GM21723 (cell line): ENCODE measurements around the gene ATP11A.

Experiments
- ATAC-seq: cut with Tn5 transposase; IDR thresholded peaks from one replicate; pipeline ENCODE4 v1.9.1; 2021; ENCODE audit warnings: mild to moderate bottlenecking, moderate library complexity; ENCODE audit not compliant: unreplicated experiment

The ATP11A gene

DNA sequence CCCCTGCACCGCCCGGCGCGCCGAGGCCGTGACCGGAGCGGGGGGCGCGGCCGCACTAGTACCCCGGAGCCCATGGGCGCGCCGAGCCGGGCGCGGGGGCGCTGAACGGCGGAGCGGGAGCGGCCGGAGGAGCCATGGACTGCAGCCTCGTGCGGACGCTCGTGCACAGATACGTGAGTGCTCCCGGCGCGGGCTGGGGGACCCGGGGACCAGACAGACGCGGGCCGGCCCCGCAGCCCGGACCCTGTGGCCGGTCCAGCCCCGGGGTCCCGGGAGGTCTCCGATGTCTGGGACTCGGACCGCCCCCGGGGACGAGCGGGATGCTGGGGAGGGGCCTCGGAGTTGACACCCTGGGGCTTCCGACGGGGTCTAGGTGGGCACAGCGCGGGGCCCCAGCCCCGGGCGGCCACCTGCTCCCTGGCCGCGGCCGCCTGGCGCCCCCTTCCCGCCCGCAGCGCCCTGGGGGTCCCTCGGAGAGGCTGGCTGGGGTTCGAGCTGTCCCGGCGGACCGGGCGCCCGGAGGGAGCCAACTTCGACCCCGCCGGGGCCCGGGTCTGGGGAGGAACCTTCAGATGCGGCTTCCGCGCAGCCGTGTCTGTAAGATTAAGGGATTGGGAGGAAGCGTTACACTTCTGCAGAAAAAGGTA is 568 bp downstream of the ATP11A start:
- ATAC-seq, result peak; percentile 38

DNA sequence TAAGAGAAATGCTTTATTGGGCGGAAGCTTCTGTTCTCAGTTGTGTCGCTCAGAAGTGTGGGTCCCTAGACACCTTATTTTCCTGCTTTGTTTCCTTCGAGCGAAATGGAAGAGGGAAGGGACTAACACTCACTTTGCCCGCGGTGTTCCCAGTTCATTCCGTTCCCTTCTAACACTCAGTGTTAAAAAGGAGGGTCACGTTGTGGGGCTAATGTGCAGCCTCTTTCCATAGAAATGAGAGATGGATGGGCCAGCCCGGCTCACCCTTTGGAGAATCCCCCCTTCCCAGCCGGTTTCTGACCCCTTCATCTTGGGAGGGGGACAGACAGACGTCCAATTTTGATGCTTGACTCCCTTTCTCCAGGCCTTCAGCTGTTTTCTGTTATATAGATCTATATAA is 2.3 kb downstream of the ATP11A start:
- no peak for ATAC-seq

DNA sequence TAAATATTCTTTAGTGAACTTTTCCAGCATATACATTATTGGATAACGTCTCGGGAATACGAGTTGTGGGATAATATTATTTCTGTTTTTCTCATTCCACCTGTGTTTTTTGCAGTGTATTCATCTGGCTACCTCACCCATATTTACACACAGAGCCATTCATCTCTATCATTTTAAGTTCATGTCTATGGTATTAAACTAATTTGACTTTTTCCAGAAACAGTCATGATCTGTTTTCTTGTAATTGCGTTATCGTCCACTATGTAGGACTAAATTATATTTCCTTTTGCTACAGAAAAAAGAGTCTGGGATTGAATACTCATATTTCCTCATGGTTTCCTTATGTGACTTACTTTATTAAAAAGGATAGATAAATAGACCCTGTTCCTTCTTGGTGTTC is 2.7 kb downstream of the ATP11A start:
- ATAC-seq, result no peak

DNA sequence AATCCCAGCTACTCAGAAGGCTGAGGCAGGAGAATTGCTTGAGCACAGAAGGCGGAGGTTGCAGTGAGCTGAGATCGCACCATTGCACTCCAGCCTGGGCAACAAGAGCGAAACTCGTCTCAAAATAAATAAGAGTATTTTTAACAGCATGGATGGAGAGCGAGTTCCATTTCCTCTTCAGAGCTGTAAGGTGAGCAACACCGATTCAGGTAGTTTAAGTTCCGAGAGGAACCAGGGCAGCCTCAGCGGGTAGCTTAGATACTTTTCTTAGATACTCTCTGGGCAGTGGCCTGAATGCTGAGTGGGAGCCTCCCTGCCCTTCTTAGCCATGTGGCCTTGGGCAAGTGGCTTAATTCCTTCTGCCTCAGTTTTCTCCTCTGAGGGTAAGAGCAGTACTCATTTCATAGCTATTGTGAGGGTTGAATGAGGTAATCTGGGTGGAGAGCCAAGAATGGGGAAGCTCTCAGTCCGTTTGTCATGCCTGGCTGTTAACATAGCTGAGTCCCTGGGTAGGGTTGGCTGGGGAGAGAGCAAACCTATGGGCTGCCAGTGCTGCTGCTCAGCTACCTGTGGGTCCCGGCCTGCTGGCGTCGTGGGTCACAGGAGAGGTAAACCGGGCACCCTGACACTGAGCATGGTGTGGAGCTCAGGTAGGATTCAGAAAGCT is 4.1 kb downstream of the ATP11A start:
- no peak for ATAC-seq

DNA sequence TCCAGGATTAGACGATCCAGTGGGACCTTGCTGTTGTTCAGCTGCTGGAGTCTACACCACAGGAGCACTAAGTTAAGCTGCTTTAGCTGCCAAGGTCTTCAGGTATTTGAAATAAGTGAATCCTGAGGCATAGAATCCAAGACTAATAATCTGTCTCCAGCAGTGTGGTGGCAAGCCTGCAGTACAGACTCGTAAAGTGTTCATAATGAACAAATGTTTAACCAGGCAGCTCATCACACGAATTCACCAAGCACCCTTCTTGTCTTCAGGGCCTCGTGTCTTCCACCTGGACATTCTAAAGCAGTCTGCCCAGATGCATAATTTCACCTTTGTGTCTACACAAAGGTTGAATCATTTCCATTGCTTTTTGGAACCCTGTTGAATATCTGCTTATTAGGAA is 5.3 kb downstream of the ATP11A start:
- ATAC-seq, result no peak

DNA sequence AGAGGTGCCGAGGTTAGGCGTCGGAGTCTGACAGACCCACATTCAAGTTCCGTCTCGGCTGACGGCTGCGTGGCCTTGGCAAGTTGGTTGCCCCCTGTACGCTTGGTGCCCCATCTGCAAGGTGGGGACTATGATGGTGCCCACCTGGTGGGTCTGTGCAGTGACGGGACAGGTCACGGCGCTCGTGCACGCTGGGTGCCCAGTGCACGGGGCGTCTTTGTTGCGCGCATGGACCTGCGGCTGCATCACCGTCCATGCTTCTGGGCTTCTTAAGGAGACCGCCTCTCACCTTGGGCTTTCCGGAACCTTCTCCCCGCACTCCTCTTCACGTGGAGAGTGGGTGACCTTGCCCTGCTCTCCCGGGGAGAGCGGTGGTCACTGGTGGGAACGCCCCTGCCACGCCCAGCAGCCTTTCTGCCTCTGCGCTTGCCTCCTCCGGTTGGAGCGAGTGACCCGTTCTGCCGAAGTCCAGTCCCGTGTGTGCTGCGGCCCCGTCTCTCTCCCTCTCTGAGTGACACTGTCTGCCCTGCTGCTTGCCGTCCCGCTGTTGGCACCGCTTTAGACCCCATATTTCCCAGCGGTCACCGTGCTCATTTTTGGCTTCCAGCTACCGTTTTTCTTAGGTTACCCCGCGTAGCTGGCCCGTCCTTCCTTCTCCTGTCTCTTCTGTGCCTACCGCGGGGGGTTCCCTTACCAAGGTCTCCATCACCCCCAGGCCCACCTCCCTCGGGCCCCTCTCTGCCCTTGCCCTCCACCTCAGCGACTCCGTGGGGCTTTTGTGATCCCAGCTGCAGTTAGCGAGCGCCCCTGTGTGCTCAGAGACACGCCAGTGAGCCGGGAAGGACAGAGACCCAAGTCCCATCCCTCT is 6.4 kb downstream of the ATP11A start:
- no peak for ATAC-seq

DNA sequence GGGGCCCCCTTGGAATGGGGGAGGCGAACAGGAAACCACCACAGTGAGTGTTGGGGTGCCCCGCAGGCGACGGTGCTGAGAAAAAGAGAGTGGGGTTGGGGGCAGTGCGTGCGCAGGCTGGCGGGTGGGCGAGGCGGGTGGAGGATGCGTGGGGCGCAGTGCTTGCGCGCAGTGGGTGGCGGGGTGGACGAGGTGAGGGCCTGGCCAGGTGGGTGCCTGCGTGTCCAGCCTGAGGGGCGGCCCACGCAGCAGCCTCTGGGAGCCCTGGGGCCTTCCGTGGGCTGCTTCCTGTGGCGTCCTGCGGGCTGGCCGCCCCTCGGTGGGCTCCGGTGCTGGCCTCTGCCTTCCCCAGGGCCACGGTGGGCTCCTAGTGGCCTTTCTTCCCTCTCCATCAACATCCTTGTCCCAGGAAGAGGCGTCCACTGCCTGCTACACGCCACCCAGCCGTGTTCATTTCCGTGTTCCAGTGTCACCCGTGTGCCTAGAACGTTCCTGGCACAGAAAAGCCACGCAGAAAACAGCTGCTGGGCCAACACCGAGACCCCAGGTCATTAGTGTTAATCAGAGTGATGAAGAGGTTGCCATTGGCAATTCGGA is 7.1 kb downstream of the ATP11A start:
- ATAC-seq, result no peak

DNA sequence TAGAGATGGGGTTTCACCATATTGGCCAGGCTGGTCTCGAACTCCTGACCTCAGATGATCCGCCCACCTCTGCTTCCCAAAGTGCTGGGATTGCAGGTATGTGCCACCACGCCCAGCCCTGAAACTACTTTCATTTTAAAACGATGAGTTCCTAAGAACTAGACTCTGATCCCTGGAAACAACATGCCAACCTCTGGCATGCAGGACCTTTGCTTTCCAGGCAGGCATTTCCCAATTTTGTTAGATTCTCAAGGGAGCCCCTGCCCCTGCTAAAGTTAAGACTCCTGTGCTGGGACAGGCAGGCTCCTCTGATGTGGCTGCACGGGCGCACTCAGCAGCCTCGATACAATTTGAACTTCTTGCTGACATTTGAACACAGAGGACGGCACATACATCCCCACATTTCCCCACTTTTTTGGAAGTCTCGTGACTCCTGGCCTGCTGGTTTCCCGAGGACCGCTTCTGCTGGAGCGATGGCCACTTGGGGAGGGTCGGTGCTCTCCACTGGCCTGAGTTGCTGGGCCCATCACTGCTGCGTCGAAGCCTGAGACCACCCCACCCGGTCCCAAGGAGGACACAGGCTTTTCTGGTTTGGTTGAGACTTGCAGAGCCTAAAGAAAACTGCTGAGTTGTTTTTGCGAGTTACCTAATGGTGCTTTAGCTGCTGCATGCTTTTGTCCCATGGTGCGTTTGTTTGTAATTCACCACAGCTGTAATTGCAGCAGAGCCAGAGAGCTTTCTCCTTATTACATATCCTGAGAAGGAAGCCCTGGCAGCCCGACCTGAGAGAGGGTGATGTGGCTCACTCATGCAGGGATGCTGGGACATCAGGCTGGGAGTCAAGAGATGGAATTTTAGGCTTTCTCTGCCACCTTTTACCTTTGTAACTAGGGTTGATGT is 8.2 kb downstream of the ATP11A start:
- no peak for ATAC-seq

DNA sequence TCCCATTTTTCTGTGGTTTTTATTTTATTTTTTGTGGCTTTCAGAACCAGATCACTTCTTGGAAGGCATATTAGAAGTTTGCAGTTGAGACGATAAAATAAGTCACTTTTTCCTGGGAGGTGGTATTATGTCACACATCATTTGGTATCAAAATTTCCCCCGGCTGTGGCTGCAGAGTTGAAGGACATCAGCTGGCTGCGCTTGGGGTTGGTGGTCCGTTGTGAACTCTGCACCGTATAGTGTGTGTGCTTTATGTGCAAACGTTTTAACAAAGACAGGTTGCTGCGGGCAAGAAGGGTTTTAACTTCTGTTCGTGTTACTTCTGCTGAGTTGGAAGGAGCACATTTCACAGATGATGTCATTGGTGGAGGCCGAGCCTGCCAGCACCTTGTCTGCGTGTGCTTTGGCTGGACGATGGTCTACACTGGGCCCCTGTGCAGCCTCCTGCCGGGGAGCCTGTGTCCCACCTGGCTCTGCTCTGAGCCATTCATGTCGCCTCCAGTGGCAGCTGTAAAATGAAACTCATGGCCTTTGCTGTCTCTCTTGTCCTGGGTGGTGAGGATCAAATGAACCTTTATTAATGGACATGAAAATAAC is 9.6 kb downstream of the ATP11A start:
- ATAC-seq, result no peak

DNA sequence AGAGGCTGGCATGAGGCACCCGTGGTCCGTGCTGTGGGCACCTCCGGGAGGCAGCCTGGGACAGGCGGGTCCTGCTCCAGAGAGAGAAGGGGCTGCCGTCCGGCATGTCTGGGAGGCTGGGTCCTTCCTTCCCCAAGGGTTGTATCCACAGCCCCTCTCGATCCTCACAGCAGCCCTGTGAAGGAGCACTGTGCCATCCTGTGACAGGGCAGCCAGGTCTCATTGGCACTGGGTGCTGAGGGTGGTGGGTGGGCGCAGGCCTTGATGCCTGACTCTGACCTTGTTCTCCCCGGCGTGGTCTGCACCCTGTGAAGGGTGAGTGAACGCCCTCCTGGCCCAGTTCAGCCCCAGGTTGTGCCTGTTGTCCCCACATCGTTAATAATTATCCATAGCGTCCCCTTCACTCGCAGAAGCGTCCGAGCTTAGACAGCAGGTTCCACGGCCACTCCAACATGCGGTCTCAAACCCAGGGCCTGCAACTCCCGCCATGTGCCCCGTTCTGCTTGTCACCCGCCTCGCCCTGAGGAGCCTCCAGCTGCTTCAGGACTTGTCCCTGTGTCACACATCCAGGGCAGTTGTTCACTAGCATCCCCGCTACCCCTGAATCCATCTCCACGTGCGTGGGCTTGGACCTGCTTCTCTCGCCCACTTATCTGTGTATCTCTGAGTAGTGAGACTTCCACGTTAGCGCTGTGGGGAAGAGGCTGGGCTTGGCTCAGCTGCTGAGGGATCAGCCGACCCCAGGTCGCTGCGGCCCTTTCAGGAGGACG is 10.6 kb downstream of the ATP11A start:
- ATAC-seq, result no peak

DNA sequence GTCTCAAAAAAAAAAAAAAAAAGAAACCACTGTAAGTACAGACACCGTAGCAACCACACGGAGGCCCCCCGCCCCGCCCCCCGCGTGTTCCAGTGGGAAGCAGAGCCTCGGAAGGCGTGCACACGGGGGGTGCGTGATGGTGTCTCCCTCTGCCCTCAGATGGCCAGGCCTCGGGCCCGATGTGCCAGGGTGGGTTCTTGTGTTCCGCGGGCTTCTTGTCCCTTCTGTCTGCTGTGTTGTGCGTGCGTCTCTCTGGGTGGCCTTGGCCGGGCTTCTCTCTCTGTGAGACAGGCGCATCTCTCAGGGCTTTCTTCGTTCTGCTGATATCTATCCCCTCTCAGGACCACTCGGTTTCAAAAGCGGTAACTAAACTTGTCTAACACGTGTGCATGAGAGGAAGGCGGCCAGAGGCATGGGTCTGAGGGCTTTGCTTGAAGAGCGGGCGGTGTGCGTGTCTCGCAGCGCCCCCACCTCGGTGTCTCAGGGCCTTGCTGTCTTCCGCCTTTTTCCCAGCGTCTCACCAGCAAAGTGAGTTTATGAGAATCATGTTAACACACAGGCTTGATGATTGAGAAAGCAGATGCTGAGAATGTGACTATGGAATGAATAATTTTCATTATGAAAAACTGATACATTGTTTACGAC is 12.6 kb downstream of the ATP11A start:
- ATAC-seq, result no peak

DNA sequence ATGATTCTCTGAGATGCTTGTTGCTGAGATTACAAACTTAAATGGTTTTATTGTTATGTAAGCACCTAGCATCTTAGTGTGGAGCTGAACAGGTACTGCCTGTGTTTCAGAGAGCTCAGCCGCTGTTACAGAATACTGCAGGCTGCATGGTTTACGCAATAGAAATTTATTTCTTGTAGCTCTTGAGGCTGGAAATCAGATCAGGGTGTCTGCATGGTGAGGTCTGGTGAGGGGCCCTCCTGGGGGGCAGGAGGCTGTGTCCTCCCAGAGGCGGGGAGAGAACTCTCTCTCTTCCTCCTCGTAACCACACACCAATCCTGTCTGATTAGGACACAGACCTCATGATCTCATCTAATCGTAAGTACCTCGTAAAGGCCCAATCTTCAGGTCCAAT is 13.1 kb downstream of the ATP11A start:
- no peak for ATAC-seq

DNA sequence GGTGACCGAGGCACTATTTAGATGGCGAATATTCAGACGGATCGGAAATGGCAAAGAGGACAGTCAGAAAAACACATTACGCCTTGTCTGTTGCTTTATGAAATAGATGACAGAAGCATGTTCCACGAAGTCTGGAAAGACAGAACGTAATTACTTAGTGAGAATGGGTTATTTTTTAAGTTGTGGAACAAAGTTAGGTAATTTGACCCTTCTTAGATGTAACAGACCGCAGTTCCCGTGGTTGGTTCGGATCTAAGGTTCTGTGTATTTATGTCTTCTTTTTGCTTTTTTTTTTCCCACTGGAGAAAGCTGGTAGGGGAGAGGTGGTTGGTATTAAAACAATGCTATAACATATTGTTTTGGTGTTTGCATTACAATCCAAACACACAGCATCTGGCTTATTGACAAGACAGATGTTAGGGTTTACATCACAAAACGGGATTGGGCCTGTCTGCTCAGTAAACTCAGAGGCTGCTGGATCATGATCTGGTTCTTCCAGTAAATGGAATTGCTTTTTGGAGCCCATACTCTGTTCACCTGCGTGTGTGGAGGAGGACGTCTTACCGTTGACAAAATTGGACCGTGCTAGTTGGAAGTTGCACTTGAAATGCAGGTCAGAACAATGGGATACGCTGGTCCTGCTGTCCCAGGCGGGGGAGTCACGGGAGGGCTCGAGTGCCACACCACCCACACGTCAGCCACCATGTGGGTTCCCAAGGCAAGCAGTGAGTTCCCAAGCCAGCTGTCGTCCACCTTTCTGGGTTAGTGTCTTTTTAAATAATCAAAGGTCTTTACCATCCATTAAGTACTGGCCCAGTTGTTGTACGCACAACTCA is 13.8 kb downstream of the ATP11A start:
- ATAC-seq, result no peak

DNA sequence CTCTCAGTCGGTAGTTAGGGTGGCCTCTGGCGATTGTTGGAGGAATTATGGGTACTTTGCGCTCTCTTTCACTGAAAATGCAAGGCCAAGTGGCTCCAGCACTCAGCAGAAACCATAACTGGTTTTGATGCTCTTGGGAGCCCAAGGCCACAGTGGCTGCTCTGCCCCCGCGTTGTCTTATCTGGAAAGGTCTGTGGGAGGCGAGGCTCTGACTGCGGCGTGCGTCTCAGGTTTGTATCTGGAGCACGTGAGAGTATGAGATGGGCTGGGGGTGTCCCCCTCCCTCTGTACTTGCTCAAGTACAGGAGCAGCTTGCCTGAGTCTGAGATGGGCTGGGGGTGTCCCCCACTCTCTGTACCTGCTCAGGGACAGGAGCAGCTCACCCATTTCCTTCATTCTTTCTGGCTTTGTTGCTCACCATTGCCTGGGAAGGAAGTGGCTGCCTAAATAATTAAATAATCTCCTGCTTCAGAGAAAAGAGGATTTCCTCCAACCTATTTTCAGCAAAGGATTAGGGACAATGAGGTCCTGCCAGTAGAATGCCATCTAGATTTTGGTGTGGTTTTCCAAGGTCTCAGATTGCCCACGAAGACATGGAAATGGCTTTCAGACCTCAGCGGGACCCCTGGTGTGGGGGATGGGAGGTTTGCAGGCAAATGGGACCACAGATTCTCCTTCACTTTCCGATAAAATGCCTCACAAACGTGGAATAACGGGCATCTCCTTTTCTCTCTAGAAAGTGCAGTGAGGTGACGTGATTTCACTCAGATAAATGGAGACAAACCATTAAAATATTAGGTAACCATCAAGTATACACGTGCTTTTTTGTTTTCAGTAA is 14.7 kb downstream of the ATP11A start:
- ATAC-seq, result no peak

DNA sequence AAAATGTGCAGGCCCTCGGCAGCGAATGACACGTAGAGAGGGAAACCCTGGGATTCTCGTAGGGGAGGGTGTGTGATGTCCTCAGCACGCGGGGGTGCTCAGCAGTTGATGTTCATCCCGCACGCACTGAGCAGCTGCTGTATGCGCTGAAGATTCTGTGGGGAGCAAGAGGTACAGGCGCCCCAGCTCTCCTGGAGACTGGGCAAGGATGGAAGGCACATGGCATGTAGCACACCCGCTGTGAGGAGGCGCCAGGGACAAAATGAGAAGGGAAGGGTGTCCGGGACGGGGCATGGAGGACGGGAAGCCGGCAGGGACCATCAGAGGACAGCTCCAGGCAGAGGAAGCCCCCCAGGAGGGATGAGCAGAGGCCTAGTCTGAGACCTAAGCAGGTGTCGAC is 15.4 kb downstream of the ATP11A start:
- ATAC-seq, result no peak

DNA sequence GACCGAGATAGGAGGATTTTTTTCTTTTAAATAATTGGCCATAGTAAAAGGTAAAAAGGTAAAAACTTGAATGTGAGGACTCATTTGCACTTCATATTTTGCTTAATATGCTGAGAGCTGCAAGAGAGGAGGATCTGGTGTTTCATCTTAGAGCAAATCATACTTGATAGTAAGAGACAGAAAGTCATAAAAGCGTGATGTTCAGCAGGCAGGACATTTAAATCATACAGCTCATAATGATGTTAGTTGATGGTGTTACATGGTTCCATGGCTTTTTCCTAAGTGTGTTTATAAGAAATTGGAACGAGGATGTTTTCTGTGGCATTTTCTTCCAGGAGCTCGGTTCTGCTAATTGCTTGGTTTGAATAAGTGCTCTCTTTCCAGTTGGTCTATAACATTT is 16.3 kb downstream of the ATP11A start:
- ATAC-seq, result no peak

DNA sequence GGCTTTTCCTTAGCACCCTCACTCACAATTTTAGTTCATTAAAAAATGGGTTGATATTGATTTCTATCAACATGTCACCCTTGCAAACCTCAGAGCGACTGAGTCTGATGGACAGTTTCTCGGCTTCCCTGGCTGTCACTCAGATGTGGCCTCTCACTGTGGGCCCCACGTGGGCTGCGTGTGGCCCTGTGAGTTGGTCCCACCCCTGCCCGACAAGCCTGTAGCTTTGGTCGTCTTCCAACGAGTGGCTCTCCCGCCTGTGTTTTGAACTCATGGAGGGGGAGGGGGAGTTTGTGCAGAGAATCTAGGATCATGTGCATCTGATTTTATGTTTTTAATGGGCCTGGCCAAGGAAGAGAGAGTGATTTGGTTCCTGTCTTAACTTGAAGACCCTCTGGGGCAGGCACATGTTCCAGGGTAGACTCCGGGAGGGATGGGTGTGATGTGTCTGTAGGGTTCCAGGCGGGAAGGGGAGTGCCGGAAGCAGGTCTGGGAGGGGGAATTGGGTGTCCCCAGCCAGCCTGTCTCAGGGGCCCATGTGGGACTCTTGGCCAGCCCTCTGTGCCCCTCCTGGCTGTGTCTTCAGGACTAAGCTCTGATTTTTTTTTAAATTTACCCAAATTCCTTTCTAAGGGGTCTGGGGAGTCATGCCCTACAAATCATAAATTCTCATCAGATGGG is 18.9 kb downstream of the ATP11A start:
- no peak for ATAC-seq
